Activated B cell treated with CpG ODN at 0.5 μM for 24 hours (primary cell): Measurements from ENCODE around the gene KCNN3. TPM values are rescaled to one million over a fixed set of nuclear protein-coding genes. Genes with fewer than 3 reads are reported as not detected.

Source experiments
- ATAC-seq: fragments of 200-7000 bp; cut with Tn5 transposase; one replicate; pipeline ENCODE4 v1.10.0; 2021; ENCODE audit warnings: low read depth, mild to moderate bottlenecking, moderate library complexity
- CTCF ChIA-PET: fragments of 350-600 bp; sonication (Branson Sonifier 250); formaldehyde crosslinking; loops from one replicate; lab custom pipeline; 2021; ENCODE audit warnings: antibody characterized with exemption; lab: Charles Lee
- POLR2A ChIA-PET: fragments of 350-600 bp; sonication (Branson Sonifier 250); formaldehyde crosslinking; loops from one replicate; lab custom pipeline; 2021; ENCODE audit warnings: antibody characterized with exemption; lab: Charles Lee
- DNase-seq: peaks from one replicate; pipeline ENCODE4 v3.0.0; 2022
- H3K27ac Mint-ChIP-seq: one replicate; pipeline ENCODE4 v1.8.0; 2020; ENCODE audit warnings: mixed read lengths
- H3K27me3 Mint-ChIP-seq: one replicate; pipeline ENCODE4 v1.8.0; 2021; ENCODE audit warnings: mixed read lengths
- H3K36me3 Mint-ChIP-seq: one replicate; pipeline ENCODE4 v1.8.0; 2021; ENCODE audit warnings: low read depth, mixed read lengths
- H3K4me1 Mint-ChIP-seq: one replicate; pipeline ENCODE4 v1.8.0; 2021; ENCODE audit warnings: mixed read lengths
- H3K4me3 Mint-ChIP-seq: one replicate; pipeline ENCODE4 v1.8.0; 2020; ENCODE audit warnings: mild to moderate bottlenecking, mixed read lengths
- H3K9me3 Mint-ChIP-seq: one replicate; pipeline ENCODE4 v1.8.0; 2020; ENCODE audit warnings: mixed read lengths
- CTCF ChIP-seq: fragments of 200-600 bp; IDR thresholded peaks from one replicate; pipeline ENCODE4 v1.8.0; 2022; ENCODE audit warnings: antibody characterized with exemption, mild to moderate bottlenecking
- intact Hi-C: fragments of 100-400 bp; cut with micrococcal nuclease; formaldehyde crosslinking; loops from one replicate; pipeline ENCODE4 v1.15.1; 2024
- total RNA-seq: library from RNA; stranded (reverse); gene quantifications from 2 replicates; pipeline ENCODE4 v1.2.3, GENCODE V29; 2022

Gene KCNN3
- total RNA-seq, 1 donor from 2014 or later, result 1.1 TPM

GRCh38 chr1:154876842-154877369 lies 6.8 kb upstream of the KCNN3 start:
- Mint-ChIP-seq H3K27ac (no peak overlapping the region), H3K27me3 (no peaks in the 10 kb centered on the region), H3K9me3 (no peaks in the 10 kb centered on the region), H3K36me3 (no peaks in the 10 kb centered on the region), H3K4me1 (no peaks in the 10 kb centered on the region), H3K4me3 (no peak overlapping the region)
- CTCF ChIA-PET, result interaction anchor here (0.8 to 2.3 kb wide), 5 partner anchors 17 to 396 kb away, joined by 3 to 8 read pairs (median 3); no protein-coding TSS in a partner anchor
- POLR2A ChIA-PET, result no interaction called here
- TF ChIP-seq CTCF, result no peak
- intact Hi-C loops, result no loop called here
- DNase-seq, result no peak
- ATAC-seq, result no peak

GRCh38 chr1:154874465-154874864 lies 4.4 kb upstream of the KCNN3 start:
- H3K27me3 Mint-ChIP-seq, result peaks cover 8% of the 10 kb centered on the region
- intact Hi-C loops, result no loop called here
- H3K9me3 Mint-ChIP-seq, result no peaks in the 10 kb centered on the region
- POLR2A ChIA-PET, result interaction anchor here (0.7 kb wide), 1 partner anchor 114 kb away, joined by 4 read pairs; no protein-coding TSS in a partner anchor
- H3K4me1 Mint-ChIP-seq, result peaks cover 11% of the 10 kb centered on the region
- ATAC-seq (no peak), DNase-seq (no peak)
- H3K27ac Mint-ChIP-seq, result no peak overlapping the region
- no peaks in the 10 kb centered on the region for H3K36me3 Mint-ChIP-seq
- CTCF ChIA-PET, result interaction anchor here (1.8 kb wide), 1 partner anchor 315 kb away, joined by 7 read pairs; no protein-coding TSS in a partner anchor
- no peak overlapping the region for H3K4me3 Mint-ChIP-seq
- TF ChIP-seq CTCF, result no peak

- intact Hi-C loops, result no loop called here
- H3K4me3 Mint-ChIP-seq, result no peak overlapping the region
- peaks cover 20% of the 10 kb centered on the region for H3K4me1 Mint-ChIP-seq
- ChIA-PET CTCF (interaction anchor here (1.6 to 1.8 kb wide), 2 partner anchors 188 to 314 kb away, joined by 5 to 7 read pairs; no protein-coding TSS in a partner anchor), POLR2A (no interaction called here)
- H3K9me3 Mint-ChIP-seq, result no peaks in the 10 kb centered on the region
- DNase-seq (no peak), ATAC-seq (no peak)
- H3K27ac Mint-ChIP-seq, result no peak overlapping the region
- peaks cover 18% of the 10 kb centered on the region for H3K27me3 Mint-ChIP-seq
- H3K36me3 Mint-ChIP-seq, result no peaks in the 10 kb centered on the region
- no peak for TF ChIP-seq CTCF
These were observed 3.4 kb upstream of the KCNN3 start for GRCh38 chr1:154873321-154873950.

GRCh38 chr1:154871374-154871773 lies 1.3 kb upstream of the KCNN3 start:
- intact Hi-C loops, result no loop called here
- ChIA-PET POLR2A (interaction anchor here (0.6 kb wide), 1 partner anchor 160 kb away, joined by 4 read pairs; no protein-coding TSS in a partner anchor), CTCF (no interaction called here)
- no peak for TF ChIP-seq CTCF
- Mint-ChIP-seq H3K4me3 (no peak overlapping the region), H3K4me1 (peaks cover 35% of the 10 kb centered on the region), H3K27ac (no peak overlapping the region), H3K27me3 (peaks cover 28% of the 10 kb centered on the region), H3K36me3 (no peaks in the 10 kb centered on the region), H3K9me3 (no peaks in the 10 kb centered on the region)
- DNase-seq (no peak), ATAC-seq (no peak)

- Mint-ChIP-seq H3K9me3 (no peaks in the 10 kb centered on the region), H3K27me3 (peaks cover 34% of the 10 kb centered on the region), H3K4me1 (peaks cover 41% of the 10 kb centered on the region), H3K4me3 (no peak overlapping the region), H3K36me3 (no peaks in the 10 kb centered on the region), H3K27ac (no peak overlapping the region)
- DNase-seq (no peak), ATAC-seq (no peak)
- intact Hi-C loops, result loop anchor here (1.0 kb wide), 1 partner anchor 10 kb away; no protein-coding TSS in a partner anchor
- TF ChIP-seq CTCF, result no peak
- CTCF ChIA-PET, result interaction anchor here (0.8 to 1.4 kb wide), 3 partner anchors 11 to 311 kb away, joined by 4 to 7 read pairs (median 4); partner anchors contain the start of gene ADAM15
- POLR2A ChIA-PET, result interaction anchor here (0.6 to 1.3 kb wide), 4 partner anchors 11 to 262 kb away, joined by 3 to 7 read pairs (median 4); partner anchors contain the start of genes PBXIP1 and PMVK
These were observed 653 bp upstream of the KCNN3 start for GRCh38 chr1:154870734-154871133.
